ENCODE data around the gene NUMB. TPM values are rescaled to one million over a fixed set of nuclear protein-coding genes. Genes with fewer than 3 reads are reported as not detected.

The NUMB gene
- 29.8 and 36.7 TPM in 2 replicates for total RNA-seq

GRCh38 chr14:73458183-73458976 lies at the start of gene NUMB:
Gene NUMB, minus strand, starts transcription at chr14:73458546. Its CDS starts 102,795 bp downstream, at chr14:73355751.

GRCh38 chr14:73237219-73237785 lies 221.0 kb downstream of the NUMB start, which contains the start of gene PAPLN:
Gene PAPLN, plus strand, starts transcription at chr14:73237506. Its CDS starts 2,273 bp downstream, at chr14:73239779.

Other genes starting within 250 kb of the NUMB start
- 8.4 and 12.2 TPM in 2 replicates for gene PAPLN, start 221.0 kb downstream of the NUMB start, total RNA-seq
- 13.5 and 22.7 TPM in 2 replicates for gene RIOX1, start 32.4 kb upstream of the NUMB start, total RNA-seq
- 2.6 and 9.2 TPM in 2 replicates for gene ACOT1, start 78.6 kb upstream of the NUMB start, total RNA-seq
- gene HEATR4, start 100.4 kb upstream of the NUMB start, total RNA-seq = not detected in 2 replicates
- 29.4 and 36.5 TPM in 2 replicates for gene ACOT2, start 110.7 kb upstream of the NUMB start, total RNA-seq
- gene ACOT4, start 133.3 kb upstream of the NUMB start, total RNA-seq = 0.15 and 0.99 TPM in 2 replicates
- not detected in 2 replicates for gene ACOT6, start 154.0 kb upstream of the NUMB start, total RNA-seq
- gene DNAL1, start 186.4 kb upstream of the NUMB start, total RNA-seq = 6.0 and 8.1 TPM in 2 replicates